GM21515 (cell line): Measurements from ENCODE around the gene ABCG1.

Source experiments
- ATAC-seq: cut with Tn5 transposase; IDR thresholded peaks from one replicate; pipeline ENCODE4 v1.9.1; 2021; ENCODE audit not compliant: unreplicated experiment

Gene ABCG1

DNA sequence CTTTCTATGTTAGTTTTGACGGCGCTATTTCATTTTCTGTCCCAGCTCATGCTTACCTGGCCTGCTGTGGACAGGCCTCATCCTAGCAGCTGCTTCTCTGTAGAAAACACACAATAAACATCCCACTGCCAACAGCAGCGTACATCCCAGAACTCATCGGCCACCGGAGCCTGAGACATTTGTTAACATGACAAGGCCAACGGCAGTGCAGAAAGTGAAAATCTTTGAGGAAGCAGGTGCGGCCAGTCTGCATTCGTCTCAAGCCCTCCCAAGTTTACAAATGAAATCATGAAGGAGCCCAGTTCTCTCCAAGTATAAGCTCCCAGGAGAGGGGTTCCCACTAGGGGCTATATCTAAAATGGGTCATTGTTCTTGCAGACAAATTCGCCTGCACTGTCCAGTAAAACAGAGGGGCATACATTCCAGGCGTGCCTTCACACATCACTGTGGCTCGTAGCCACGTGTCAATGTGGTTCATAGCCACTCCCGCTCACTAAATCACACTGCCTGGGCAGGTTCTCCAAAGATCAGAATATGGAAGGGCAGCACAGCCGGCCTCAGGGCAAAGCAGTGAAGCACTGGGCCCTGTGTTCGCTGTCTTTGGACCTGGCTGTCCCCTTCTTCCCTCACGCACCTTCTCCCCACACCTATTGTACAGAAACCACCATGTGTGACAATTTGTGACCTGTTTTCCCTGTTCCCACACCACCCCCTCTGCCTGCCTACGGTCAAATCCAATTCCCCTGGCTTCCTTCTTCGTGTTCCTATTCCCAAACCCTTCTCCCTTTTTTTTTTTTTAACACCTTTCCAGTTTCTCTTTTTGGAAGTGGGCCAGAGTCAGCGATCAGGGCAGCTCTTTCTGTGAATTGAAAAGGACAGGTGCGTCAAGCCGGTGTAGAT is 27.0 kb upstream of the ABCG1 start:
- no peak for ATAC-seq

DNA sequence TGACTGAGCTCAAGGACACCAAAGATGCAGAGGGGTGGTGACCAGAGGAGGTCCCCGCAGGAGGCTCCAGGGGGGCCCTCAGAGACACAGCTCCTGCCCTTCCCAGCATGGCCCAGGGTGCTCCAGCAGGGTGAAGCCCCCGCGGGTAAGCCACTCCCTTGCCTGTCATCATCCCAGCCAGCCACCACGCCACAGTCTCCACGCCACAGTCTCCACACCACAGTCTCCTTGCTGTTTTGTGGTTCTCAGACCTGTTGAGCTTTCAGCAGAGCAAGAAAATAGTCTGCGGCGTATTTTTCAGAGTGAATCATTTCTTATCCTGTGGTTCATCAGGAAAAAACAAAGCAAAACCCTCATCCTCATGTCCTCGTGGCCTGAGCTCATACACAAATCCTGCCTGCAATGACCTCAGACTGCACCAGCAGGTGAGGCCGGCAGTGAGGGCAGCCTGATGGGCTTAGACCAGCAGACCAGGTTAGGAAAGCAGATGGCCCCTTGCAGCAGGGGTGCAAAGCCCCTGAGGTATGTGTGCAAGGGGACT is 25.7 kb upstream of the ABCG1 start:
- no peak for ATAC-seq

- ATAC-seq, result no peak
Measured at GRCh38 chr21:42193721-42194120, 25.2 kb upstream of the ABCG1 start.

GRCh38 chr21:42194863-42195262 is 24.1 kb upstream of the ABCG1 start:
- no peak for ATAC-seq

- no peak for ATAC-seq
Measured at GRCh38 chr21:42195378-42196031, 23.4 kb upstream of the ABCG1 start.

- ATAC-seq, result no peak
Measured at GRCh38 chr21:42198929-42199867, 19.7 kb upstream of the ABCG1 start.

DNA sequence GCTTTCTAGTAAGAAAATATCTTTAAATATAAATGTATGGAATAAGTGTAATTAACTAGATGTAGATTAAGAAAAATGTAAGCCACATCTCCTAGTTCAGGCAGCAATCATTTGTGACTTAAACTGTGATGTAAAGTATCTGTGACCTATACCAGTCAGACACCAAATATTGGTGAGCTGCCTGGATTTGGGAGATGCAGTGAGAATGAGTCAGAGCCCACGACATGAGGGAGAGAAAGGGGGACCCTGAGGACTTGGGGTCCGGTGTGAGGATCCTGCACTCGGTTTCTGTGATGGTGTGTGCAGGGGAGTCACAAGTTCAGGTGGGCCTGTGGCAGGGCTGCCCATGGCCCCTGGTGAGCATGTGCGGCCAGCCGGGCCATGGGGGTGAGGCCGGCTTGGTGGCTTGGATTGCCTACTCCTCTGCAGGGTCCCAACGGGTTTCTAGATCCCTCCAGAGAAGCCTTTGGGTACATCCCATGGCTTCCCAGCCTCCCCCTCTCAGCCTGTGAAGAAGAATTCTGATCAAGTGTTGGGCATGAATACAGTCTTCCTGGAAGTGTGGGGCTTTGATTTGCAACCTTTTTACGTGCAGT is 19.0 kb upstream of the ABCG1 start:
- no peak for ATAC-seq

DNA sequence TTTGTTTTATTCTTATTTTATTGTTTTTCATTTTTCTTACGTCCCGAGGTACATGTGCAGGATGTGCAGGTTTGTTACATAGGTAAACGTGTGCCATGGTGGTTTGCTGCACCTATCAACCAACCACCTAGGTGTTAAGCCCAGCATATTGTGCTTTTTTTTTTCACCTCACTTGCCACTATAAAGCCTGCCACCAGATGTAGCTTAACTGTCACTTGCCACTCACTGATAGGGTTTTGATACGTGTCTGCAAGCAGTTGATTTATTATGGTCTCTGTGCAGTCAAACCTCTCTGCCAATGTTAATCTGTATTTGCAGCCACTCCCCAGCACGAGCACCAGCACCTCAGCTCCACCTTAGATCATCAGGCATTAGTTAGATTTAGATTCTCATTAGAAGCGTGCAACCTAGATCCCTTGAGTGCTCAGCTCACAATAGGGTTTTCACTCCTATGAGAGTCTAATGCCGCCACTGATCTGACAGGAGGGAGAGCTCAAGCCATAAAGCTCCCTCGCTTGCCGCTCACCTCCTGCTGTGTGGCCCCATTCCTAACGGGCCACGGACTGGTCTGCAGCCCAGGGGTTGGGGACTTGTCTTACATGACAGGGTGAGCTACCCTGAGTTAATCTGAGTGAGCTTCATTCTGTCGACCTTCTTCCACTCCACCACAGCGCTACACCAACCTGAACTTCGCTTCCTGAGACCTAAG is 17.9 kb upstream of the ABCG1 start:
- ATAC-seq, result no peak

- ATAC-seq, result no peak
Measured at GRCh38 chr21:42201615-42202161, 17.3 kb upstream of the ABCG1 start.

DNA sequence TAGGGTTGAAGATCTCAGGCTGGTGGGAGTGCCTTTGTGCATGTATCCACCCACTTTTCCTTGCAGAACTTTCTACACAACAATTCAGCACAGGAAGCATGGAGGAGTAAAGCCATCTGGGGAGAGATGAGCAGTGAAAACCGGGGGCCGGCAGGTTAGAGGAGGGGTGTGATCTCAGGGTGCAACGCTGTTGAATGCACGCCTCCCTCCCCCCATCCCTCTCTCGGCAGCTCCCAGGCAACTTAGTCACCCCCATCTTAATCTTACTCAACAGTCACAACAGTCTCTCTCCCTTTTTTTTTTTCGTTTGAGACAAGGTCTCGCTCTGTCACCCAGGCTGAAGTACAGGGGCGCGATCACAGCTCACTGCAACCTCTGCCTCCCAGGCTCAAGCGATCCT is 16.6 kb upstream of the ABCG1 start:
- no peak for ATAC-seq

DNA sequence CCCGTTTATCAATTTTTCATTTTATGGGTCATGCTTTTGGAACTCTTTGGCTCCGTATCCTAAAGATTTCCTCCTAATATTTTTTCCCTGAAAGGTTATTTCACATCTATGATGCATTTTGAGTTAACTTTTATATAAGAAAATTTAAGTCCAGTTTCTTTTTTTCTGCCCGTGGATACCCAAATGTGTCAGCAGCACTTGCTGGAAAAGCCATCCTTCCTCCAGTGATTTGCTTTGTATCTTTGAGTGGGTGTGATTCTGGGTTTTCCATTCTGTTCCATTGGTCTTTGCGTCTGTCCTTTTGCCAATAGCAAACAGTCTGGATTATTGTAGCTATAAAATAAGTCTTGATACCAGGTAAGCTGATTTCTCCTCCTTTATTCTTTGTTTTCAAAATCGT is 15.6 kb upstream of the ABCG1 start:
- no peak for ATAC-seq

GRCh38 chr21:42203936-42204335 is 15.0 kb upstream of the ABCG1 start:
- ATAC-seq, result no peak

GRCh38 chr21:42207426-42207825 is 11.5 kb upstream of the ABCG1 start:
- ATAC-seq, result no peak

GRCh38 chr21:42208036-42208435 is 10.9 kb upstream of the ABCG1 start:
- ATAC-seq, result no peak

DNA sequence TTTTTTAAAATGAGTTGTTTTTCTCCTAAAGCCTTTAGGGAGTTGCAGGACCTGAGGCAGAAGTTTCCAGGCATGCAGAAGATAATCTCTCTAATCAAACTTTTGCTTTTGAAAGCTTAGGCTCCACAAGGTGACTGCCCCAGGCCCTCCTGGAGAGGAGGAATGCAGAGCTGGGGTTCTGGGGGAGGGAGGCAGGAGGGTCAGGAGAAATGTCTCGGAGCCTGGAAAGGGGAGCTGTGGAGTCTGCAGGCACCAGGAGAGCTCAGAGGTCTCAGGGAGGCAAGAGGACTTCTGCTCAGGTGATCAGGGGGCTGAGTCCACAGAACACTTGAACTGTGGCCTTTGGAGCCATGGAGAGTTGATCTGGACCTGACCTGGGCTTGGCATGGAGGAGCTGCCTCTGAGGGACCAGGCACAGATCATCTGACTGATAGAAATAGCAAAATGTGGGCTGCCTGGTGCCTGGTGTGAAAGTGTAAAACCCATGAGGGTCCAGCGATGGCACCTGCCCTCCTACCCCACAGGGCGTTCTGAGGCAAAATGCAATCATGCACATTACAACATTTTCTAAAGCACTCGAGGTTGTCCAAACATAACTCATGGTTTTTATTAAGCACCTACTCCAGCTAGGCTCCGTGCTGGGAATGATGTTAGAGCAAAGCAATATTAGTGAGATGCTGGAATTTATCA is 10.0 kb upstream of the ABCG1 start:
- ATAC-seq, result no peak

DNA sequence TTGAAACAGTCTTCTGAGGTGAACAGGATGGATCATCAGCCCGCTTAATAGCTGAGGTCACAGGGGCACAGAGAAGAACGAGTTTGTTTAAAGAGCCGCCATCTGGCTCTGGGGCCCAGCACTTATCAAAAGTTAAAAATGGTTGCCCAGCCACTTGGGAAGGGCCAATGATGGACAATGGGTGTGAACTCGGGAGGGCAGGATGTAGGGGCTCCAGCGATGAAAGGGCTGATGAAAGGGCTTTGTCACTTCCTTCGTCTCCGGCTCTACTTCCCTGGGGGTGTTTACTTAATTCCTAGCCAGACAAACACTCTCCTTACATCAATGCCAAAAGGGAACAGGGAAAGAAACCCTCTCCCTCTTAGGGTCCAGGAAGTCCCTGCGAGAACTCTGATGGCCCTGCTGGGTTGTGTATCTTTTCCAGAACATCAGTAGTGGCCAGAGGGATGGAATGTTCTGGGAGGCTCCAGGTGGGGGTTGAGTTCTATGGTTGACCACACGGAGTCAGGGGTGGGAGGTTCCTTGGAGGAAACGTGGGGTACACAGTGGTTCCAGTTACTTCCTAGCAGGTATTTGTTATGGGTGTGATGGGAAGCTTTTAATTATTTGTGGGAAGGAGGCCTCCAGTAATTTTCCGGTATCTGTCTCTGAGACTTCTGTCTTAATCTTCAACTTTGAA is 9.0 kb upstream of the ABCG1 start:
- ATAC-seq, result no peak

GRCh38 chr21:42212266-42212665 is 6.7 kb upstream of the ABCG1 start:
- no peak for ATAC-seq

DNA sequence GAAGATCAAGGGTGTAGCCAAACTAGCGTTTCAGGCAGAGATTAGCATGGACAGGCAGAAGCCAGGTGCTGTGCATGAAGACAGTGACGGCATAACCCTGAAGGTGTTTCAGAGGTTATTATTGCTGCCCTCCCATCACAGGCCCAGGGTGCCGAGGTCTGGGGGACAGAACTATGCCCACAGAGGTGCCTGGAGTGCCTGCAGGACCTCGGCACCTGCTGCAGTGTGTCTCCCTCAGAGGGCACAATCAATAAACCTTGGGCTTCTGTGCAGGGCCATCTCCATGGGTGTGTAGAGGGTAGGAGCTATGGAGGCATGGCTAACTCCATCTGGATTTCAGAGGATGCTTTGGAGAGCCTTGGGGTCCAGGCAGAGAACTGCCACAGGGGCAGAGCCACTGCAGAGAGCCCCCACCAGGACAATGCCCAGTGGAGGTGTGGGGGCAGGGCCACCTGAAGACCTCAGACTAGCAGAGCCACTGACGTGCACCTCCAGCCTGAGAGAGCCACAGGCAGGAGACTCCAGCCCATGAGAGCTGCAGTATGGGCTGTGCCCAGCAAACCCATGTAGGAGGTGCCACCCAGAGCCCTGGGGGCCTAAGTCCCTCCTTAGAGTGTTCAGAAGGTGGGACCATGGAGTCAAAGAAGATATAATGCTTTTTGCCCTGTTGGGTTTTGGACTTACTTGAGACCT is 5.7 kb upstream of the ABCG1 start:
- no peak for ATAC-seq
